ENCODE data around the gene NCOA3. TPM values are rescaled to one million over a fixed set of nuclear protein-coding genes. Genes with fewer than 3 reads are reported as not detected.

NCOA3 gene
- total RNA-seq, 3 donors from 2014 or later: 22.8 to 28.8 (median 24.7) TPM

- intact Hi-C loops (cut with DNase I, micrococcal nuclease): loop anchor here in 1 of 2 donors (10.0 kb wide), 1 partner anchor 950 kb away; no protein-coding TSS in a partner anchor
- no peak for TF ChIP-seq CTCF (IDR thresholded peaks at IDR 0.05)
- DNase-seq: no peak
- no peak for ATAC-seq
- Histone ChIP-seq H3K4me1 (ENCODE audit: low read depth) (no peaks in the 10 kb centered on the region), H3K4me3 (no peak overlapping the region), H3K36me3 (ENCODE audit: low read depth) (no peaks in the 10 kb centered on the region), H3K9me3 (no peaks in the 10 kb centered on the region)
Measured at GRCh38 chr20:47674686-47675085, 173.0 kb downstream of the NCOA3 start.

GRCh38 chr20:47675190-47676142 lies 173.8 kb downstream of the NCOA3 start:
- no peak for DNase-seq
- Histone ChIP-seq H3K36me3 (ENCODE audit: low read depth) (no peaks in the 10 kb centered on the region), H3K9me3 (no peaks in the 10 kb centered on the region), H3K4me1 (ENCODE audit: low read depth) (no peaks in the 10 kb centered on the region), H3K4me3 (no peak overlapping the region)
- intact Hi-C loops (cut with DNase I, micrococcal nuclease): loop anchor here in 1 of 2 donors (10.0 kb wide), 1 partner anchor 949 kb away; no protein-coding TSS in a partner anchor
- TF ChIP-seq CTCF (IDR thresholded peaks at IDR 0.05): no peak
- ATAC-seq: no peak

- intact Hi-C loops (cut with DNase I, micrococcal nuclease): loop anchor here in 1 of 2 donors (10.0 kb wide), 1 partner anchor 949 kb away; no protein-coding TSS in a partner anchor
- Histone ChIP-seq H3K9me3 (no peaks in the 10 kb centered on the region), H3K4me3 (no peak overlapping the region), H3K4me1 (ENCODE audit: low read depth) (no peaks in the 10 kb centered on the region), H3K36me3 (ENCODE audit: low read depth) (no peaks in the 10 kb centered on the region)
- no peak for TF ChIP-seq CTCF (IDR thresholded peaks at IDR 0.05)
- ATAC-seq (no peak), DNase-seq (no peak)
Measured at GRCh38 chr20:47676219-47676721, 174.6 kb downstream of the NCOA3 start.

GRCh38 chr20:47676912-47677634 lies 175.4 kb downstream of the NCOA3 start:
- no peak for TF ChIP-seq CTCF (IDR thresholded peaks at IDR 0.05)
- no peaks in the 10 kb centered on the region for H3K9me3 ChIP-seq
- H3K4me3 ChIP-seq: no peak overlapping the region
- ATAC-seq: no peak
- intact Hi-C loops (cut with DNase I, micrococcal nuclease): loop anchor here in 1 of 2 donors (10.0 kb wide), 1 partner anchor 948 kb away; no protein-coding TSS in a partner anchor
- DNase-seq: no peak
- no peaks in the 10 kb centered on the region for H3K4me1 ChIP-seq (ENCODE audit: low read depth)
- H3K36me3 ChIP-seq (ENCODE audit: low read depth): no peaks in the 10 kb centered on the region

GRCh38 chr20:47677635-47678453 lies 176.2 kb downstream of the NCOA3 start:
- intact Hi-C loops (cut with DNase I, micrococcal nuclease): loop anchor here in 1 of 2 donors (10.0 kb wide), 1 partner anchor 947 kb away; no protein-coding TSS in a partner anchor
- peak in 2 of 3 donors; percentile 55 to 61 for DNase-seq
- TF ChIP-seq CTCF (IDR thresholded peaks at IDR 0.05): peak; percentile 57

More at GRCh38 chr20:47677635-47678453, 176.2 kb downstream of the NCOA3 start:
- H3K4me3 ChIP-seq: no peak overlapping the region
- no peaks in the 10 kb centered on the region for H3K9me3 ChIP-seq
- H3K36me3 ChIP-seq (ENCODE audit: low read depth): no peaks in the 10 kb centered on the region
- ATAC-seq: peak; percentile 68
- H3K4me1 ChIP-seq (ENCODE audit: low read depth): no peaks in the 10 kb centered on the region

Measured in mucosa of descending colon (tissue), 3 donors.